Body of pancreas (tissue), 4 donors: ENCODE measurements around the gene FHAD1. TPM values are rescaled to one million over a fixed set of nuclear protein-coding genes. Genes with fewer than 3 reads are reported as not detected.

Experiments
- ATAC-seq: fragments of 150-250 bp; one replicate; pipeline ENCODE4 v1.9.1; 2016
- DNase-seq, 4 donors: peaks; one replicate each; pipeline ENCODE4 v3.0.0-alpha.2; 2019
- H3K27ac ChIP-seq, 4 donors: fragments of 200-600 bp; sonication (generic); 1 replicate in 3 of 4; 2 replicates in 1 of 4; pipeline versions ENCODE4 v1.5.1 to v1.6.1; 2016 to 2019; ENCODE audit warnings: mild to moderate bottlenecking in 1 of 4, mixed read lengths in 1 of 4, moderate library complexity in 1 of 4
- H3K27me3 ChIP-seq, 2 donors: fragments of 200-600 bp; sonication (generic); one replicate each; pipeline ENCODE4 v1.6.0; 2016; ENCODE audit warnings: mild to moderate bottlenecking in 1 of 2
- H3K36me3 ChIP-seq, 2 donors: fragments of 200-600 bp; sonication (generic); replicated peaks in 1 of 2; 2 replicates each; pipeline ENCODE4 v1.5.1; 2016; ENCODE audit warnings: low read depth in 2 of 2; ENCODE audit not compliant: insufficient read depth in 1 of 2
- H3K4me1 ChIP-seq: fragments of 200-600 bp; sonication (generic); one replicate; pipeline ENCODE4 v1.6.0; 2016
- H3K4me3 ChIP-seq, 2 donors: fragments of 200-600 bp; sonication (generic); 1 replicate in 1 of 2; 2 replicates in 1 of 2; pipeline ENCODE4 v1.5.1; 2016 to 2019
- H3K9me3 ChIP-seq, 3 donors: fragments of 200-600 bp; sonication (generic); 1 replicate in 2 of 3; 2 replicates in 1 of 3; pipeline ENCODE4 v1.5.1; 2016
- CTCF ChIP-seq, 7 experiments: fragments of 450-650 bp in 4 of 7; fragments of 200-600 bp in 3 of 7; sonication (generic) in 3 of 7; IDR thresholded peaks; one replicate each; pipeline ENCODE4 v1.5.1; 2016 to 2019; ENCODE audit warnings: antibody characterized with exemption in 7 of 7
- POLR2A ChIP-seq, 3 donors: fragments of 450-650 bp; IDR thresholded peaks; one replicate each; pipeline ENCODE4 v1.6.1; 2016; ENCODE audit warnings: antibody characterized with exemption in 3 of 3, mild to moderate bottlenecking in 2 of 3
- WGBS, 2 donors: methylation state at CpG; one replicate each; pipeline ENCODE4 v1.1.5; 2017; 5-methylcytosine and 5-hydroxymethylcytosine counted together
- intact Hi-C: fragments of 100-400 bp; cut with DNase I; formaldehyde crosslinking; loops from one replicate; pipeline ENCODE4 v1.15.1; 2023
- total RNA-seq, 2 donors: library from RNA; depleted of rRNA; stranded (reverse); fragments of >200 nt; gene quantifications; one replicate each; pipeline ENCODE4 v1.1.0, GENCODE V29; 2016

Gene FHAD1
- total RNA-seq, 2 donors from 2014 or later = 2.9 to 4.9 TPM

- WGBS, 2 donors = 69 to 79% methylated on average over 13 of the region's 13 CpGs
- intact Hi-C loops = no loop called here
- DNase-seq (peak in 1 of 4 donors; percentile 53), ATAC-seq (no peak)
- Histone ChIP-seq H3K4me3 (no peak overlapping the region), H3K36me3 (no peaks in the 10 kb centered on the region), H3K27me3 (no peaks in the 10 kb centered on the region), H3K27ac (peak overlapping the region in 1 of 4 donors; percentile 64), H3K4me1 (peaks cover 31% of the 10 kb centered on the region), H3K9me3 (no peaks in the 10 kb centered on the region)
- TF ChIP-seq CTCF (IDR thresholded peaks at IDR 0.05) (no peak), POLR2A (IDR thresholded peaks at IDR 0.05) (no peak)
Measured at GRCh38 chr1:15258833-15259621, 12.0 kb downstream of the FHAD1 start.

- ATAC-seq (no peak), DNase-seq (no peak)
- no peak for TF ChIP-seq POLR2A (IDR thresholded peaks at IDR 0.05)
- TF ChIP-seq CTCF (IDR thresholded peaks at IDR 0.05) = no peak
- Histone ChIP-seq H3K36me3 (no peaks in the 10 kb centered on the region), H3K9me3 (no peaks in the 10 kb centered on the region), H3K27me3 (no peaks in the 10 kb centered on the region), H3K4me1 (peaks cover 31% of the 10 kb centered on the region), H3K4me3 (no peak overlapping the region), H3K27ac (peak overlapping the region in 2 of 4 donors; percentile 53 to 64)
- intact Hi-C loops = loop anchor here (10.0 kb wide), 1 partner anchor 45 kb away; no protein-coding TSS in a partner anchor
- WGBS, 2 donors = 74 to 83% methylated on average over 7 to 9 of the region's 9 CpGs
Measured at GRCh38 chr1:15259622-15260007, 12.6 kb downstream of the FHAD1 start.

- H3K4me1 ChIP-seq = peaks cover 23% of the 10 kb centered on the region
- H3K4me3 ChIP-seq = no peak overlapping the region
- no peaks in the 10 kb centered on the region for H3K36me3 ChIP-seq
- ATAC-seq = peak; percentile 71
- H3K27ac ChIP-seq = peak overlapping the region in 3 of 4 donors; percentile 31 to 64 (median 53)
- TF ChIP-seq POLR2A (IDR thresholded peaks at IDR 0.05) (no peak), CTCF (IDR thresholded peaks at IDR 0.05) (no peak)
- 65 to 69% methylated on average over 12 of the region's 12 CpGs for WGBS, 2 donors
- DNase-seq = peak in 3 of 4 donors; percentile 40 to 68 (median 52)
- H3K27me3 ChIP-seq = no peaks in the 10 kb centered on the region
- H3K9me3 ChIP-seq = no peaks in the 10 kb centered on the region
- intact Hi-C loops = loop anchor here (10.0 kb wide), 1 partner anchor 46 kb away; no protein-coding TSS in a partner anchor
Measured at GRCh38 chr1:15260418-15261154, 13.6 kb downstream of the FHAD1 start.

- ATAC-seq (peak; percentile 67), DNase-seq (peak; percentile 38 to 85 (median 62))
- intact Hi-C loops = loop anchor here (10.0 kb wide), 1 partner anchor 47 kb away; no protein-coding TSS in a partner anchor
- peak overlapping the region in 3 of 4 donors; percentile 31 to 64 (median 53) for H3K27ac ChIP-seq
- 14 to 33% methylated on average over 16 to 20 of the region's 20 CpGs for WGBS, 2 donors
- H3K9me3 ChIP-seq = no peaks in the 10 kb centered on the region
- no peak overlapping the region for H3K4me3 ChIP-seq
- no peaks in the 10 kb centered on the region for H3K36me3 ChIP-seq
- no peaks in the 10 kb centered on the region for H3K27me3 ChIP-seq
- peaks cover 23% of the 10 kb centered on the region for H3K4me1 ChIP-seq
- TF ChIP-seq CTCF (IDR thresholded peaks at IDR 0.05) (no peak), POLR2A (IDR thresholded peaks at IDR 0.05) (peak in 2 of 3 donors; percentile 31 to 40)
Measured at GRCh38 chr1:15261155-15262002, 14.4 kb downstream of the FHAD1 start.
